HG03060 (cell line): Measurements from ENCODE around the gene ZNF521.

Source experiments
- ATAC-seq: cut with Tn5 transposase; IDR thresholded peaks from one replicate; pipeline ENCODE4 v1.9.1; 2021; ENCODE audit warnings: low read depth, moderate number of reproducible peaks; ENCODE audit not compliant: unreplicated experiment

The ZNF521 gene

GRCh38 chr18:25175558-25176517 is 176.1 kb downstream of the ZNF521 start:
- no peak for ATAC-seq

DNA sequence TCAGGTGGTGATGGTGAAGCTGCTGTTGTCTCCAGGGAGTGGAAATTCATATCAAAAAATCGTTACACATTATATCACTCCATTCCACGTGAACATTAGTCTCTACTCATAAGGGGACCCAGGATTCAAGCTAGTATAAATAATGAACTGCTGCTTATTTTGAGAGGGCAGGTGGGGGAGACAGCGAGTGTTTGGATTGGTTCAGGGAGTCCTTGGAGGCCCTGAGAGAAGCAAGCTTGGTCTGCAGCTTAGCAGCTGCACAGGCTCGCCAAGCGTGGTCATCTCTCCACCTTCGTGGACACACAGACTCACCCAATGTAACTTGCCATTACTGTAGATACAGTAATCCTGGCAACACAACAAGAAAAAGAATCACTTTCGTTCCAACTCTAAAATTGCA is 177.6 kb downstream of the ZNF521 start:
- ATAC-seq: no peak

GRCh38 chr18:25171334-25171733 is 180.6 kb downstream of the ZNF521 start:
- ATAC-seq: no peak

- no peak for ATAC-seq
These were observed 181.6 kb downstream of the ZNF521 start for GRCh38 chr18:25170402-25170801.

DNA sequence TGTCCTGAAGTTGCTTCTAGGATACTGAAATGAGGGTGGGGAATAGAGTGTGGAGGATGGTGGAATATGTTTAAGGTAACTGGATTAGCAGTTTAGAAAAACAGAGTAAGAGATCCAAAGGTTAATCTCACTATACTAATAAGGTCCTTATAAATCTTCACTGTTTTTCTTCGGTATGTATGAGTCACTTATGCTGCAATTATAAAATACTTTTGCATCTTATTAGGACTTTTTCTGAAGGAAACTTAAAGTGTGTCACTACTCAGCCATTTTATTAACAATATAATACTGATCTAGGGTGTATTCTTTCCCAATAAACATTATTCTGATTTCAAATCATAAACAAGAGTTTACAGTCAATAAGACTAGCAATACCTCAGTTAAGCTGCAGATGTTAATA is 182.3 kb downstream of the ZNF521 start:
- ATAC-seq: no peak

DNA sequence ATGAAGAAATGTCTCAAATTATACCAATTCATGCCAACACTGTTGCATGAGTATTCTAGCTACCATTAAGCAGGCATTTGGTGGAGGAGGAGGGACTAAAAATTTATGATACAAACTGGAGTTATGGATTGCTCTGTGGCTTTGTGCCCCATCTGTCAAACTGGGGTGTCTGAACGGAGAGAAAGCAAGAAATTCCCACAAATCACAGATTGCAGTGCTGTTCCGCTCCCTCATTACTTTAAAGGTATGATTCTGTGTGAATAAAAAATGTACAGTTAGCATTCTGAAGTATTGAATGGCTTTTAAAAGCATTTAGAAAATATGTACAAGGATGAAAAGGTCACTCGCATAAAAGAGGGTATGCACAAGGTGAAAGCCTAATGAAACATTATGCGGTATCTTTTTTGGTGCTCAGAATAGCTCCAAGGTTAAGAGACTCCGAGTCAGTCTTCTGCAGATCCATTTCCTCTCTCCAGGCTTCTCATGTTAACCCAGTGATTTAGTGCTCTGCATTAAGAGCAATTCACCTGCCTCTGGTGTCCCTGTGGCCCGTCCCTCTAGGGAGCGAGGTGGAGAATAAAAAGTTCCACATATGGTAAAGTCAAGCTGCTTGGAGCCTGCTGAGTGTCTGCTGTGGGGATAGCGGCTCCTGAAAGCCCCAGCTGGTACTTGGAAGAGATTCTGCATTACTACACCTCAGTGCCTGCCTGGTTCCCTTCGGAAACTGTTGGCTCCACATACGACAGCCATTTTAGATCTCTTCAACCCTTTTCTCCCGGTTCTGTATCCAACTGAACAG is 184.2 kb downstream of the ZNF521 start:
- no peak for ATAC-seq

- no peak for ATAC-seq
These were observed 185.9 kb downstream of the ZNF521 start for GRCh38 chr18:25166113-25166512.

DNA sequence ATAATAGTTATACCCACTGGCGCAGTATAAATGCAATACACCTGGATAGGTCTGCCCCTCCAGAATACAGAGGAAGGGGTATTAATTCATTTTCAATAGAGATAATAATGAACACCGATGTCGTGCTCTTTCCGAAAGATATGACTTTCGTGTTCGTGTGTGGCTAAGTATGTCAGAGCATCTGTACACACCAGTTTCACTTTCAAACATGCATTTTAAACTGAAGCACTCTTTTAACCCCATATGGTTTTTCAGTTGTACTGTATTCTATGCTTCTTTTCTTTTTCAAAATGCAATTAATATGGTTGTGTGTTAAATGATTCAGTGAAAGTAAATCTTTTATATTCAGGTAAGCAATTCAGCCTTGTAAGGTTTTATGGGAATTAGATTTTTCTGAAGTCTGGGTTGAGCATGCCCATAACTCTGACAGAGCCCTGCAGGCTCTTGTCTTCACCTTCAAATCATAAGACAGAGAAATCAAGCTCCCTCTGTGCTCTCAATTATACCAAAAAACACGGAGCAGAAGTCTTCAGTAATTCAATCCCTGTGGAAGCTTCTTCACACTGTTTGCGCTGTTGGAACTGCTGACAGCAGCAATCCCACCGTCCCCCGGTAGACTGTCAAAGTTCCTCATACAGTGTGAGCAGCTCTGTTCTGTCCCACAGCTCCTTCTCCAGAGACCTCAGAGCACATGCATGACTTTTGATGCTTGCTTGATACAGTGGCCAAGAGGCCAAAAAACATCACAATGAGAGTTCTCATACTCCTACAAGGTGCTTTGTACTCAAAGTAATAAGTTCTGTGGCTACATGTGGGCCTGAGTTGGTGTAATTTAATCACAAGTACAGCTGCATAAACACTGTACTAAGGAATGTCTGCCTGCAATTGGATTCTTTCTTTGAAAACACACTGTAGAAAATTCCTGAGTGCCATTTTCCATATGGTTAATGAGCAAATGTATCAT is 186.8 kb downstream of the ZNF521 start:
- peak; percentile 83 for ATAC-seq

DNA sequence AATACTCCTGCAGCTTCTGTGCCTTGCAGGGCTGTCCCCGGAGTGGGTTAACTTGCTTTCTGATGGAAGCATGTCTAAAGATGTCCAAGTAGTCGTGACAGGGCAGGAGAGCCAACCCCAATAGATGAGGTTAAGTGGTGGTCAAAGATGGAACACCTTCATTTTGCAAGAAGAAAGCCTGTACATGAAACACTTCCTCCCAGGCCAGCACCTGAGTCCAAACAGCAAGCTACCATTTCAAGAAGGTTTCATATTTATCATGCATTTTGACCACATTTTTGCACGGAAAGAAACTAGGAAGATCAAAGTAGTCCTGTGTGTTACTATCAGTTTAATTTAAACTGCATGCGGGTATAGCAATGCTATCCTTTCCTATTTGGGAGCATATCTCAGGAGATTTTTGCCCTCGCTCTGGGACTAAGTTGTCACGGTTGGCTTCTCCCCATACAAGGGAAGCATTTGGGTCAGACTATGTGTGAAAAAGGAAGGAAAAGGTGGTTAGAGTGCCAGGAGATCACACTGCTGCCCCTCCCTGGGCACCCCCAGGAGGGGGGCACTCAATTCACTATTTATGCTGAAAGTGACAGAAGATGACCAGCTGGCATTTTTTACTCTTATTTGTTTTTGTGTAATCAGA is 187.6 kb downstream of the ZNF521 start:
- peak; percentile 15 for ATAC-seq

- no peak for ATAC-seq
These were observed 198.5 kb downstream of the ZNF521 start for GRCh38 chr18:25153426-25153825.

DNA sequence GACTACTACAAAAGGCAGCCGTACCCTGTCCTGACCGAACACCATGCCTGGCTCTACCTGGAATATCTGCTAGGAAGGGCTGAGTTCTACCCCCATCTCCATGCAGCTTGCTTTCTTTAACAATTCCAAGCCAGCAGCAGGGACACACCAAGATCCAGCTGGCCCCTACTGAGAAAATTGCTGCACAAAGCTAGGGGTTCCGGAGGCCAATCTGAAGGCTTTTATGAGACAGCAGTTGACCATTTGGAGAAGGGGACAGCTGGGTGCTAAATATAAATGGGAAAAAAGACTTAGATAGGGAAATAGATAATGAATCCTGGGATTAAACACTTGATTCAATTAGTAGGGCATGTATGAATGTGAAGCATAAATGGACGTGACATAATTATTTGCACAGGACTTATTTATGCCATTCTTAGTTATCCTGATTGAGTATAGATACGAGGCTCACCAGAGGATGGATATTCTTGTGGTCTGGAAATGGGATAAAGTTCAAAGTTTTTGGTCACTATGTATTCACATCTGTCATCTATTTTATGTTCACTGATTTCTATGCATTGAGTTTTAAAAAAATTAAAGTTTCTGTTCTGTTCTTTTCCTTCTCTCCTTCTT is 204.0 kb downstream of the ZNF521 start:
- ATAC-seq: no peak

DNA sequence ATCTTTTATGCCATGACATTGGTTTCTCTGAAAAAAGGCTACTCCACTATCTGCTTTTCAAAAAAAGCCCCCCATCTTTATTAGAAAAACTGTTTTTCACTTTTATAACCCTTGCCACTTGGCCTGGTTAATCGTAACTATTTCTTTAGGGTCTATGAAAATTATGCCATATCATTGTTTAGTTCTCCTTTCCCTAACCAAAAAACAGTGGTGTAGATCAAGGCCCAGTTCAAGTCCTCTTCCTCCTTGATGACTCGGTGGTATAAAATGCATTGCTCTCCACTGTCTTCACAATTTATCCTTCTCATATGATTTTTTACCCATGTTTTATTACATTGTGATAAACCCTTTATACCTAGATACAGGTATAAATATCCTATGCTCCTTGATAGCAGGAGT is 205.5 kb downstream of the ZNF521 start:
- ATAC-seq: no peak

- no peak for ATAC-seq
These were observed 206.0 kb downstream of the ZNF521 start for GRCh38 chr18:25145731-25146511.

DNA sequence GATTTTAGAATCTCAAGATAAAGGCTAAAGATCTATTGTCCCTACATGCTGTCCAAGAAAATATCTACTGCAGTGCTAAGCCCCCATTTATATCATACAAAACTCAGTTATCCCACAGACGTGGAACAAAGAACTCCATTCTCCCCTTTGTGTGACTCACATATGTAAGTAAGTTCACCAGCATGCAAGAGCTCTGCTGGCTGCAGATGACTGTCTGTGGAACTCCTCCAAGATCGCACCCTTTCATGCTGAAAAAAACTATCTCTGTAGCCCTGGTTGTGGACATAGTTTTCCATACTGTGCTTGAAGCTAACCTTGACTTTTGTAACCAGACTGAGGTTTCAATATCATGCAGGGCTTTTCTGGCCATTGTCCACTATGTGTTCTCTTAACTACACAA is 207.1 kb downstream of the ZNF521 start:
- ATAC-seq: no peak

GRCh38 chr18:25141886-25142285 is 210.1 kb downstream of the ZNF521 start:
- ATAC-seq: no peak

- ATAC-seq: no peak
These were observed 210.6 kb downstream of the ZNF521 start for GRCh38 chr18:25141399-25141798.

- no peak for ATAC-seq
These were observed 211.0 kb downstream of the ZNF521 start for GRCh38 chr18:25140962-25141308.

DNA sequence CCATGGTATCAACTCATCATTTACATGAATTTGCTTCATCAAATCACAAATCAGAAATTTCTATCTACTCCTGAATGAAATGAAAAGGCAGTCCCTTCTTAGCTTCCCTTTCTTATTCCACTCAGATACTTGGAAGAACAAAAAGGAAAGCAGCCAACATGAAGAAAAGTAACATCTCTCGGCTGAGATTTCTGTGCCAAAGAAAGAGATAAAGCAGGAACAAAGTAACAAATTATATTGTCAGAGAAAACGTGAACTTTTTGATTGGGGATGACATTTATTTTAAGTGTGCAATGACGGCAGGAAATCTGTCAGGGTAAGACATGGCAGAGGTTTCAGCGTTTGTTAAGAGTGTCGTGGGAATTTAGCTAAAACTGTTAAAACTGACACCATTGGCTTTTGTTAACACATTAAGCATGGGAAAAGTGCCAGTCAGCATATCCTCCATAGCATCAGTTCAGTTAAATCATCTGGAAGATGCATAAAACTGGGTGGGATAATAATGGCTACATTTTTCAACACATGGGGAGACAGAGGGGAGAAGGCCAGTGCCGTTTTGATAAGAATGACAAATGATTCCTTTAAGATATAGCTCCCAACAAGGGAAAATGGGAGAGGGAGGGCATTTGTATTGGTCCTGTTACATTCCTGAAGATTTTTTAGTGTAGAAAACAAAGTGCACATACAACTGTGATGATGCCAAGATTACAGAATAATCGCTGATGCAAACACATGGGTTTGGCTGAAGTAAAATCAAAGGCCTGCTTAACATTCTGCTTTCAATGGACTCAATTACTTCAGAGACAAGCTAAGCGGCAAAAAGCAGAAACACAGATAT is 211.6 kb downstream of the ZNF521 start:
- no peak for ATAC-seq
